IMR-90 (cell line): ENCODE results near the gene DENND1A. TPM values are rescaled to one million over a fixed set of nuclear protein-coding genes. Genes with fewer than 3 reads are reported as not detected.

ENCODE experiments used
- ATAC-seq: fragments of 200-7000 bp; cut with Tn5 transposase; 2 replicates; pipeline ENCODE4 v1.9.1; 2020; ENCODE audit warnings: low read depth, mild to moderate bottlenecking, moderate library complexity
- BruUV-seq: library from RNA; stranded (reverse); fragments of 400-500 nt; replicated peaks from 2 replicates; lab custom pipeline; 2021; lab: Mats Ljungman, UMichigan
- CTCF ChIA-PET: fragments of 300-600 bp; formaldehyde crosslinking; extraction: SDS; loops from one replicate; lab custom pipeline; 2021; ENCODE audit warnings: antibody characterized with exemption; lab: Yijun Ruan, JAX
- POLR2A ChIA-PET: fragments of 300-600 bp; sonication (Branson Sonifier 250); formaldehyde crosslinking; loops from one replicate; lab custom pipeline; 2022; ENCODE audit warnings: antibody characterized with exemption; ENCODE audit not compliant: unreplicated experiment; lab: Charles Lee
- DNase-seq: peaks from one replicate; pipeline ENCODE4 v3.0.0; 2013
- H2AFZ ChIP-seq: replicated peaks from 2 replicates; pipeline ENCODE3; 2013; ENCODE audit warnings: low read length, mild to moderate bottlenecking; ENCODE audit not compliant: poor library complexity
- H2AK5ac ChIP-seq: 2 replicates; pipeline ENCODE4 v1.6.1; 2013; ENCODE audit warnings: low read depth, low read length, inconsistent platforms
- H2AK9ac ChIP-seq: replicated peaks from 2 replicates; pipeline ENCODE3; 2013; ENCODE audit warnings: mild to moderate bottlenecking, low read depth, low read length, moderate library complexity; ENCODE audit not compliant: poor library complexity
- H2BK120ac ChIP-seq: 2 replicates; pipeline ENCODE4 v1.6.1; 2013; ENCODE audit warnings: low read depth, low read length, inconsistent platforms
- H2BK15ac ChIP-seq: 3 replicates; pipeline ENCODE4 v1.6.1; 2013; ENCODE audit warnings: low read depth, low read length, inconsistent platforms
- H2BK20ac ChIP-seq: 2 replicates; pipeline ENCODE4 v1.6.1; 2013; ENCODE audit warnings: low read depth, mild to moderate bottlenecking, inconsistent platforms, low read length, moderate library complexity
- H2BK5ac ChIP-seq: 2 replicates; pipeline ENCODE4 v1.6.1; 2013; ENCODE audit warnings: mild to moderate bottlenecking, low read depth, low read length, inconsistent platforms; ENCODE audit not compliant: poor library complexity, severe bottlenecking
- H3K14ac ChIP-seq: replicated peaks from 2 replicates; pipeline ENCODE4 v1.6.1; 2013; ENCODE audit warnings: low read depth, low read length, inconsistent platforms
- H3K18ac ChIP-seq: 2 replicates; pipeline ENCODE4 v1.6.1; 2013; ENCODE audit warnings: low read depth, low read length, control low read depth
- H3K23ac ChIP-seq: 2 replicates; pipeline ENCODE4 v1.6.1; 2013; ENCODE audit warnings: low read depth, low read length, inconsistent platforms
- H3K27ac ChIP-seq: 2 replicates; pipeline ENCODE4 v1.5.1; 2013; ENCODE audit warnings: mild to moderate bottlenecking, control low read depth, low read length; ENCODE audit not compliant: insufficient read depth
- H3K27me3 ChIP-seq: 2 replicates; pipeline ENCODE4 v1.6.1; 2013; ENCODE audit warnings: low read length; ENCODE audit not compliant: control insufficient read depth, insufficient read depth
- H3K36me3 ChIP-seq: 2 replicates; pipeline ENCODE4 v1.6.1; 2013; ENCODE audit warnings: low read length, mixed read lengths; ENCODE audit not compliant: control insufficient read depth, insufficient read depth
- H3K4ac ChIP-seq: 2 replicates; pipeline ENCODE4 v1.6.1; 2013; ENCODE audit warnings: low read depth, low read length, inconsistent platforms
- H3K4me1 ChIP-seq: 2 replicates; pipeline ENCODE4 v1.6.1; 2013; ENCODE audit warnings: low read length, mixed read lengths; ENCODE audit not compliant: control insufficient read depth, insufficient read depth
- H3K4me2 ChIP-seq: 2 replicates; pipeline ENCODE4 v1.6.1; 2013; ENCODE audit warnings: low read depth, mild to moderate bottlenecking, control low read depth, low read length, moderate library complexity
- H3K4me3 ChIP-seq: 2 replicates; pipeline ENCODE4 v1.5.1; 2013; ENCODE audit warnings: low read depth, mild to moderate bottlenecking, control low read depth, low read length, moderate library complexity; ENCODE audit not compliant: insufficient read depth
- H3K56ac ChIP-seq: 2 replicates; pipeline ENCODE4 v1.6.1; 2013; ENCODE audit warnings: low read length, inconsistent platforms; ENCODE audit not compliant: insufficient read depth; ENCODE audit errors: extremely low read depth
- H3K79me1 ChIP-seq, 2 experiments: 2 replicates each; pipeline ENCODE4 v1.6.1; 2013; ENCODE audit warnings: low read length in 2 of 2, inconsistent platforms in 1 of 2, low read depth in 1 of 2
- H3K9ac ChIP-seq: 2 replicates; pipeline ENCODE4 v1.6.1; 2013; ENCODE audit warnings: low read depth, low read length, control low read depth
- H3K9me1 ChIP-seq: 2 replicates; pipeline ENCODE4 v1.6.1; 2013; ENCODE audit warnings: low read length, inconsistent platforms; ENCODE audit not compliant: insufficient read depth
- H3K9me3 ChIP-seq: 2 replicates; pipeline ENCODE4 v1.6.1; 2013; ENCODE audit warnings: low read length; ENCODE audit not compliant: control insufficient read depth, insufficient read depth
- H4K20me1 ChIP-seq: 2 replicates; pipeline ENCODE4 v1.6.1; 2013; ENCODE audit warnings: low read length, inconsistent platforms; ENCODE audit not compliant: insufficient read depth
- H4K5ac ChIP-seq: 2 replicates; pipeline ENCODE4 v1.6.1; 2013; ENCODE audit warnings: mild to moderate bottlenecking, low read depth, low read length, control low read depth
- H4K8ac ChIP-seq, 2 experiments: 2 replicates each; pipeline ENCODE4 v1.6.1; 2013; ENCODE audit warnings: low read depth in 2 of 2, low read length in 2 of 2, control low read depth in 1 of 2, inconsistent platforms in 1 of 2
- H4K91ac ChIP-seq: 2 replicates; pipeline ENCODE4 v1.6.1; 2013; ENCODE audit warnings: low read depth, low read length, inconsistent platforms; ENCODE audit not compliant: insufficient read depth
- BHLHE40 ChIP-seq: fragments of 150-350 bp; IDR thresholded peaks from 2 replicates; pipeline ENCODE4 v1.6.1; 2016; ENCODE audit warnings: mild to moderate bottlenecking, low read depth, low read length
- CEBPB ChIP-seq: IDR thresholded peaks from 2 replicates; pipeline ENCODE4 v1.6.1; 2012; ENCODE audit warnings: low read depth, low read length, improper control_type of control experiment
- CHD1 ChIP-seq: IDR thresholded peaks from 2 replicates; pipeline ENCODE4 v1.6.1; 2012; ENCODE audit warnings: low read depth, low read length, improper control_type of control experiment
- CTCF ChIP-seq: conservative IDR thresholded peaks from 2 replicates; pipeline ENCODE4 v1.5.1; 2012; ENCODE audit warnings: mild to moderate bottlenecking, low read depth, low read length, improper control_type of control experiment
- ELK1 ChIP-seq: fragments of 150-350 bp; IDR thresholded peaks from 2 replicates; pipeline ENCODE4 v1.6.1; 2016; ENCODE audit warnings: low read depth, mild to moderate bottlenecking, low read length, moderate library complexity, borderline replicate concordance
- FOS ChIP-seq: fragments of 150-350 bp; IDR thresholded peaks from 2 replicates; pipeline ENCODE4 v1.6.1; 2016; ENCODE audit warnings: low read depth, low read length
- MAFK ChIP-seq: IDR thresholded peaks from 2 replicates; pipeline ENCODE4 v1.6.1; 2012; ENCODE audit warnings: low read depth, low read length, improper control_type of control experiment
- MAZ ChIP-seq: IDR thresholded peaks from 2 replicates; pipeline ENCODE4 v1.6.1; 2012; ENCODE audit warnings: low read depth, mild to moderate bottlenecking, low read length, improper control_type of control experiment, moderate library complexity, borderline replicate concordance
- MXI1 ChIP-seq: IDR thresholded peaks from 2 replicates; pipeline ENCODE4 v1.6.1; 2012; ENCODE audit warnings: low read depth, mild to moderate bottlenecking, low read length, moderate library complexity, borderline replicate concordance
- NFE2L2 ChIP-seq: fragments of 150-350 bp; IDR thresholded peaks from 2 replicates; pipeline ENCODE4 v1.6.1; 2016; ENCODE audit warnings: low read depth, mild to moderate bottlenecking, low read length
- POLR2A ChIP-seq: IDR thresholded peaks from 2 replicates; pipeline ENCODE4 v1.6.1; 2012; ENCODE audit warnings: mild to moderate bottlenecking, low read depth, low read length
- RAD21 ChIP-seq: IDR thresholded peaks from 2 replicates; pipeline ENCODE4 v1.6.1; 2012; ENCODE audit warnings: low read length, improper control_type of control experiment
- RCOR1 ChIP-seq: IDR thresholded peaks from 2 replicates; pipeline ENCODE4 v1.6.1; 2012; ENCODE audit warnings: mild to moderate bottlenecking, low read length, improper control_type of control experiment; ENCODE audit not compliant: insufficient replicate concordance
- RFX5 ChIP-seq: IDR thresholded peaks from 2 replicates; pipeline ENCODE4 v1.8.0; 2012; ENCODE audit warnings: low read depth, mild to moderate bottlenecking, low read length, moderate library complexity
- SMC3 ChIP-seq: fragments of 150-350 bp; IDR thresholded peaks from 2 replicates; pipeline ENCODE4 v1.6.1; 2016; ENCODE audit warnings: low read depth, mild to moderate bottlenecking, antibody characterized with exemption, low read length, moderate library complexity
- USF2 ChIP-seq: fragments of 150-350 bp; IDR thresholded peaks from 2 replicates; pipeline ENCODE4 v1.6.1; 2017; ENCODE audit warnings: mild to moderate bottlenecking, antibody characterized with exemption, low read length, low read depth
- WGBS, 2 experiments: methylation state at CpG; one replicate each; pipeline versions ENCODE4 v1.1.5 to v1.1.7; 2013; ENCODE audit warnings: missing lambda C conversion rate in 2 of 2; ENCODE audit not compliant: insufficient read length in 1 of 2; ENCODE audit errors: extremely low coverage in 2 of 2; 5-methylcytosine and 5-hydroxymethylcytosine counted together
- dilution Hi-C: fragments of 300-500 bp; cut with HindIII; formaldehyde crosslinking; loops from one replicate; pipeline ENCODE4 v1.14.3; 2018; ENCODE audit warnings: low sequenced_read_pairs; ENCODE audit not compliant: unreplicated experiment
- in situ Hi-C: fragments of 300-500 bp; cut with MboI; formaldehyde crosslinking; loops from 3 replicates; pipeline ENCODE4 v1.14.3; 2019; ENCODE audit warnings: low sequenced_read_pairs, inconsistent platforms, mixed read lengths
- intact Hi-C: fragments of 100-400 bp; cut with micrococcal nuclease; formaldehyde crosslinking; loops from 2 replicates; pipeline ENCODE4 v1.10.0; 2022
- polyA plus RNA-seq, 3 experiments: library from polyadenylated mRNA; depleted of rRNA; stranded (reverse); fragments of >200 nt; gene quantifications; 2 replicates each; pipeline ENCODE4 v1.2.3, GENCODE V29; 2012; ENCODE audit warnings: low replicate concordance in 1 of 3
- total RNA-seq: library from RNA; depleted of rRNA; stranded (reverse); fragments of >200 nt; gene quantifications from 2 replicates; pipeline ENCODE4 v1.2.3, GENCODE V29; 2012

DENND1A gene
- total and polyA plus RNA-seq, 2 of the 4 experiments (the other 2 are of a cell fraction) = 21.4 to 27.6 TPM

- TF ChIP-seq SMC3 = no peak
- TF ChIP-seq RCOR1 = no peak
- TF ChIP-seq CHD1 = no peak
- no peak for TF ChIP-seq RAD21
- TF ChIP-seq RFX5 = no peak
- no peak for TF ChIP-seq MAFK
- no peak for TF ChIP-seq CTCF
- TF ChIP-seq BHLHE40 = no peak
- no peak for TF ChIP-seq MAZ
- TF ChIP-seq CEBPB = no peak
- TF ChIP-seq NFE2L2 = no peak
- TF ChIP-seq USF2 = no peak
- no peak for TF ChIP-seq MXI1
- TF ChIP-seq FOS = no peak
- TF ChIP-seq ELK1 = no peak
- TF ChIP-seq POLR2A = no peak
- Histone ChIP-seq H4K8ac (no peak overlapping the region), H3K9ac (no peak overlapping the region), H2BK20ac (no peak overlapping the region), H3K4me3 (no peak overlapping the region), H3K27ac (no peak overlapping the region), H3K56ac (no peak overlapping the region), H3K4me2 (no peak overlapping the region), H3K27me3 (no peaks in the 10 kb centered on the region), H3K4me1 (no peaks in the 10 kb centered on the region), H3K23ac (no peak overlapping the region), H4K5ac (no peak overlapping the region), H2AK9ac (no peak overlapping the region), H2BK120ac (no peak overlapping the region), H2AK5ac (no peak overlapping the region), H2BK5ac (no peak overlapping the region), H3K79me1 (no peaks in the 10 kb centered on the region; a peak in 1 of 4 replicates), H4K20me1 (no peaks in the 10 kb centered on the region), H3K9me1 (peaks cover 7% of the 10 kb centered on the region; the same call in 1 of the 2 replicates), H3K9me3 (no peaks in the 10 kb centered on the region), H3K18ac (no peak overlapping the region), H3K36me3 (no peaks in the 10 kb centered on the region), H3K14ac (no peak overlapping the region), H2AFZ (peak overlapping the region; percentile 35), H4K91ac (no peak overlapping the region), H3K4ac (no peak overlapping the region), H2BK15ac (no peak overlapping the region)
- ChIA-PET CTCF (interaction anchor here (0.6 kb wide), 1 partner anchor 13 kb away, joined by 4 read pairs; no protein-coding TSS in a partner anchor), POLR2A (no interaction called here)
- dilution Hi-C loops (no loop called here), intact Hi-C loops (no loop called here), in situ Hi-C loops (no loop called here)
- DNase-seq = peak; percentile 20
- ATAC-seq = no peak
- no CpG with 5 or more reads among the region's 4 CpGs for WGBS, 2 experiments
- BruUV-seq = no TSS peak
These were observed 180.2 kb downstream of the DENND1A start for GRCh38 chr9:123749580-123750202.
